Stimulated activated CD8-positive, alpha-beta memory T cell treated with anti-CD3 and anti-CD28 coated beads, Interleukin-15, amount 100 ng/mL, for 24 hours (primary cell): ENCODE data around the gene KIDINS220.

Source experiments
- DNase-seq: peaks from one replicate; pipeline ENCODE4 v3.0.0-alpha.2; 2020; ENCODE audit warnings: low read depth

KIDINS220 gene

GRCh38 chr2:8851811-8852560, 14.6 kb upstream of the KIDINS220 start:
- no peak for DNase-seq

- DNase-seq = no peak
Measured at GRCh38 chr2:8850845-8851487, 13.6 kb upstream of the KIDINS220 start.

- DNase-seq = no peak
Measured at GRCh38 chr2:8849327-8849726, 11.9 kb upstream of the KIDINS220 start.

- DNase-seq = no peak
Measured at GRCh38 chr2:8848328-8849100, 11.1 kb upstream of the KIDINS220 start.

- no peak for DNase-seq
Measured at GRCh38 chr2:8847400-8847799, 10.0 kb upstream of the KIDINS220 start.

GRCh38 chr2:8841932-8842331, 4.5 kb upstream of the KIDINS220 start:
- no peak for DNase-seq

GRCh38 chr2:8840475-8841091, 3.2 kb upstream of the KIDINS220 start:
- no peak for DNase-seq

GRCh38 chr2:8839189-8839965, 2.0 kb upstream of the KIDINS220 start:
- DNase-seq = no peak

- no peak for DNase-seq
Measured at GRCh38 chr2:8837795-8838140, 355 bp upstream of the KIDINS220 start.

- no peak for DNase-seq
Measured at GRCh38 chr2:8835279-8835678, 2.1 kb downstream of the KIDINS220 start.

- DNase-seq = no peak
Measured at GRCh38 chr2:8833853-8834252, 3.6 kb downstream of the KIDINS220 start.

GRCh38 chr2:8831516-8831915, 5.9 kb downstream of the KIDINS220 start:
- DNase-seq = no peak

GRCh38 chr2:8827729-8828128, 9.7 kb downstream of the KIDINS220 start:
- no peak for DNase-seq

- no peak for DNase-seq
Measured at GRCh38 chr2:8822218-8822617, 15.2 kb downstream of the KIDINS220 start.

- DNase-seq = no peak
Measured at GRCh38 chr2:8821276-8822217, 15.9 kb downstream of the KIDINS220 start.

GRCh38 chr2:8819948-8820347, 17.5 kb downstream of the KIDINS220 start:
- no peak for DNase-seq

- no peak for DNase-seq
Measured at GRCh38 chr2:8819194-8819593, 18.2 kb downstream of the KIDINS220 start.

- no peak for DNase-seq
Measured at GRCh38 chr2:8817221-8817620, 20.2 kb downstream of the KIDINS220 start.

- DNase-seq = no peak
Measured at GRCh38 chr2:8806885-8807704, 30.3 kb downstream of the KIDINS220 start.
